Mucosa of descending colon (tissue), 3 donors: ENCODE data around the gene IGDCC3. TPM values are rescaled to one million over a fixed set of nuclear protein-coding genes. Genes with fewer than 3 reads are reported as not detected.

Experiments
- ATAC-seq: fragments of 200-7000 bp; cut with Tn5 transposase; one replicate; pipeline ENCODE4 v1.9.1; 2020; ENCODE audit warnings: mild to moderate bottlenecking, moderate library complexity
- DNase-seq, 3 donors: peaks; one replicate each; pipeline ENCODE4 v3.0.0-alpha.2; 2020
- H3K36me3 ChIP-seq: fragments of 200-600 bp; one replicate; pipeline ENCODE4 v1.8.0; 2021; ENCODE audit warnings: low read depth, mild to moderate bottlenecking
- H3K4me1 ChIP-seq: fragments of 200-600 bp; one replicate; pipeline ENCODE4 v1.8.0; 2021; ENCODE audit warnings: low read depth, mild to moderate bottlenecking
- H3K4me3 ChIP-seq: fragments of 200-600 bp; one replicate; pipeline ENCODE4 v1.8.0; 2021; ENCODE audit warnings: mild to moderate bottlenecking
- H3K9me3 ChIP-seq: fragments of 200-600 bp; one replicate; pipeline ENCODE4 v1.8.0; 2021; ENCODE audit warnings: mild to moderate bottlenecking
- CTCF ChIP-seq: fragments of 200-600 bp; IDR thresholded peaks from one replicate; pipeline ENCODE4 v1.8.0; 2022; ENCODE audit warnings: antibody characterized with exemption, mild to moderate bottlenecking
- intact Hi-C, 2 donors: fragments of 100-400 bp; cut with DNase I in 1 of 2; cut with micrococcal nuclease in 1 of 2; formaldehyde crosslinking; loops; one replicate each; pipeline versions ENCODE4 v1.11.0 to v1.11.1; 2022; cut with DNase I, micrococcal nuclease
- total RNA-seq, 3 donors: library from RNA; stranded (reverse); fragmentation: NEBNext Ultra II Directional in 2 of 3; extraction: Animal tissue kit (Norgen Biotek cat#: 25700) in 2 of 3; gene quantifications; one replicate each; pipeline versions ENCODE4 v1.2.1 to v1.2.4, GENCODE V29; 2021 to 2023
- donor health status: DM: no; HTN: no; CAD: no; lungs with moderate emphysema.
- donor health status: DM: no; HTN: no; CAD: no.
- donor health status: DM: no; HTN: yes; CAD: no.

The IGDCC3 gene
- total RNA-seq, 3 donors from 2014 or later, result 0.51 TPM; not detected in 2

- DNase-seq (no peak), ATAC-seq (no peak)
- Histone ChIP-seq H3K9me3 (no peaks in the 10 kb centered on the region), H3K4me1 (no peaks in the 10 kb centered on the region), H3K36me3 (no peaks in the 10 kb centered on the region), H3K4me3 (no peak overlapping the region)
- TF ChIP-seq CTCF, result no peak
- intact Hi-C loops, result no loop called here
These were observed 32.2 kb upstream of the IGDCC3 start for GRCh38 chr15:65410036-65410435.

- TF ChIP-seq CTCF, result no peak
- Histone ChIP-seq H3K4me1 (no peaks in the 10 kb centered on the region), H3K4me3 (no peak overlapping the region), H3K36me3 (no peaks in the 10 kb centered on the region), H3K9me3 (no peaks in the 10 kb centered on the region)
- DNase-seq, result peak in 1 of 3 donors; percentile 12
- peak; percentile 54 for ATAC-seq
- intact Hi-C loops, result no loop called here
These were observed 31.3 kb upstream of the IGDCC3 start for GRCh38 chr15:65409036-65409631.

GRCh38 chr15:65408324-65409035 lies 30.7 kb upstream of the IGDCC3 start:
- H3K4me1 ChIP-seq, result no peaks in the 10 kb centered on the region
- TF ChIP-seq CTCF, result no peak
- H3K4me3 ChIP-seq, result no peak overlapping the region
- no peak for ATAC-seq
- no peaks in the 10 kb centered on the region for H3K9me3 ChIP-seq
- intact Hi-C loops, result no loop called here
- no peak for DNase-seq
- H3K36me3 ChIP-seq, result no peaks in the 10 kb centered on the region

- no peaks in the 10 kb centered on the region for H3K9me3 ChIP-seq
- ATAC-seq (no peak), DNase-seq (no peak)
- H3K4me3 ChIP-seq, result no peak overlapping the region
- intact Hi-C loops, result no loop called here
- no peaks in the 10 kb centered on the region for H3K36me3 ChIP-seq
- TF ChIP-seq CTCF, result no peak
- no peaks in the 10 kb centered on the region for H3K4me1 ChIP-seq
These were observed 28.7 kb upstream of the IGDCC3 start for GRCh38 chr15:65406424-65407000.

GRCh38 chr15:65405791-65406423 lies 28.1 kb upstream of the IGDCC3 start:
- no peak for TF ChIP-seq CTCF
- no peak overlapping the region for H3K4me3 ChIP-seq
- ATAC-seq (no peak), DNase-seq (no peak)
- intact Hi-C loops, result no loop called here
- no peaks in the 10 kb centered on the region for H3K4me1 ChIP-seq
- no peaks in the 10 kb centered on the region for H3K9me3 ChIP-seq
- no peaks in the 10 kb centered on the region for H3K36me3 ChIP-seq
